Measurements from ENCODE around the gene TSPAN9. TPM values are rescaled to one million over a fixed set of nuclear protein-coding genes. Genes with fewer than 3 reads are reported as not detected.

Gene TSPAN9
- total RNA-seq, 1 experiment from 2014 or later, result 35.5 TPM

DNA sequence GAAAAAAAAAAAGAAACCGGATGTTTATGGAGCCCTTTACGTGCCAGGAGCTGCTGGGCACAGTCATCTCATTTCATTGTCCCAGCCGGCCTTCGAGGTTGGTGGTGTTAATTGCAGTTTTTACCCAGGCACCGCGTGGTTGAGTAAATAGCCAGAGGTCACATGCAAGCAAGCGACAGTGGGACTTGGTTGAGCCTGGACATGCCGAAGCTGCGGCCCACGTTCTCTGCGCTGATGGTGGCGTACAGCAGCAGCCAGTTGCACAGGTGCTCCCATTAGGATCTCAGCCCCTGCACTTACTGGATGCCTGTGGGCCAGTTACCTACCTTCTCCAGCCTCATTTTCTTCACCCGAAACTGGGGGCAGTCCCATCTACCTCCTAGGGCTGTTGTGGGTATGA lies 54.0 kb downstream of the TSPAN9 start:
- Histone ChIP-seq H3K27ac (ENCODE audit: low read depth, low read length, poor library complexity, severe bottlenecking) (no peak overlapping the region), H3K36me3 (ENCODE audit: insufficient read depth, low read length, poor library complexity, severe bottlenecking) (no peaks in the 10 kb centered on the region), H3K27me3 (replicated peaks; ENCODE audit: insufficient read depth, low read depth, low read length, poor library complexity) (no peaks in the 10 kb centered on the region), H3K4me3 (ENCODE audit: low read depth, low read length, poor library complexity, severe bottlenecking) (no peak overlapping the region), H3K4me1 (ENCODE audit: insufficient read depth, low read length, poor library complexity, severe bottlenecking) (peaks cover 13% of the 10 kb centered on the region), H3K9me3 (ENCODE audit: low read depth, low read length, poor library complexity, severe bottlenecking) (no peaks in the 10 kb centered on the region)
- POLR2A ChIA-PET (ENCODE audit: low non-redundant PET), result no interaction called here
- intact Hi-C loops (cut with micrococcal nuclease; ENCODE audit: unreplicated experiment), result no loop called here
- CTCF ChIA-PET, result interaction anchor here (0.6 kb wide), 1 partner anchor 145 kb away, joined by 3 read pairs; no protein-coding TSS in a partner anchor
- DNase-seq (ENCODE audit: low spot score), result no peak
- TF ChIP-seq EZH2 (IDR thresholded peaks at IDR 0.05; ENCODE audit: borderline replicate concordance, low read depth, low read length, poor library complexity, severe bottlenecking), result no peak
- TF ChIP-seq, protein P1, sequence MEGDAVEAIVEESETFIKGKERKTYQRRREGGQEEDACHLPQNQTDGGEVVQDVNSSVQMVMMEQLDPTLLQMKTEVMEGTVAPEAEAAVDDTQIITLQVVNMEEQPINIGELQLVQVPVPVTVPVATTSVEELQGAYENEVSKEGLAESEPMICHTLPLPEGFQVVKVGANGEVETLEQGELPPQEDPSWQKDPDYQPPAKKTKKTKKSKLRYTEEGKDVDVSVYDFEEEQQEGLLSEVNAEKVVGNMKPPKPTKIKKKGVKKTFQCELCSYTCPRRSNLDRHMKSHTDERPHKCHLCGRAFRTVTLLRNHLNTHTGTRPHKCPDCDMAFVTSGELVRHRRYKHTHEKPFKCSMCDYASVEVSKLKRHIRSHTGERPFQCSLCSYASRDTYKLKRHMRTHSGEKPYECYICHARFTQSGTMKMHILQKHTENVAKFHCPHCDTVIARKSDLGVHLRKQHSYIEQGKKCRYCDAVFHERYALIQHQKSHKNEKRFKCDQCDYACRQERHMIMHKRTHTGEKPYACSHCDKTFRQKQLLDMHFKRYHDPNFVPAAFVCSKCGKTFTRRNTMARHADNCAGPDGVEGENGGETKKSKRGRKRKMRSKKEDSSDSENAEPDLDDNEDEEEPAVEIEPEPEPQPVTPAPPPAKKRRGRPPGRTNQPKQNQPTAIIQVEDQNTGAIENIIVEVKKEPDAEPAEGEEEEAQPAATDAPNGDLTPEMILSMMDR (conservative IDR thresholded peaks at IDR 0.05; ENCODE audit: low read depth, low read length), result no peak
- no TSS peak for BruUV-seq (replicated peaks)

DNA sequence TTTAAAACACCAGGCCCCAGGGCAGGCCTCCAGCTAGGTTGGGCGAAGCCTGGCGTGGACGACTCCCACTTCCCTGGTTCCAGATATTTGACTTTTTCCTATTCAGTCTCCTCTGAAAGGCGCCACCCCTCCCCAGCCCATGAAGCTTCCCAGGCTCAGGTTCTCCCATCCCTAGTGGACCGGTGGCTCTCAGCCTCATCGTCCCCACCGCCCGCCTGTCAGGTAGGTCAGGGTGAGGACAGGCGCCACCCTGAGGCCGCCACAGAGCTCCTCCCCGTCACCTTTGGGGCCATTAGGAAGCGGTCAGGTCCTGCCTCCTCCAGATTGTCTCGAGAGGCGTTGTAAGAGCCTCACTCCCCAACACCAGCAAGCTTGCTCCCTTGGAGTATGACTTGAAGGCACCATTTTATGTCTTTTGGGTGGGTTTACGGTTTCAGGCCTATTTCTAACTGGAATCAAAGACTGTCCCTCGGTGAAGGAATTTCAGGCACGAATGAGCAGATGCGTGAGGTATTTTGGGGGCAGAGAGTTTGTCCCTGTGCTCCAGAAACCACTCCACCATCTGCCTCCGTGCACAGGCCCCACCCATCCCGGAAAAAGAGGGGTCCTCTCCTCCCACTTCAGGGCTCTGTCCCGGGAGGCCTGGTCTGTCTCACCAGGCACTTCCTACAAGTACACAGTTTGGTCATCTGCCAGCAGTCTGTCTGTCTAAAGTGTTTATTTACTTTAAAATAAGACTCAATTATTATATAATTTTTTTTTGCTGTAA lies 55.6 kb downstream of the TSPAN9 start:
- Histone ChIP-seq H3K27ac (ENCODE audit: low read depth, low read length, poor library complexity, severe bottlenecking) (peak overlapping the region; percentile 37), H3K36me3 (ENCODE audit: insufficient read depth, low read length, poor library complexity, severe bottlenecking) (no peaks in the 10 kb centered on the region), H3K4me3 (ENCODE audit: low read depth, low read length, poor library complexity, severe bottlenecking) (no peak overlapping the region), H3K4me1 (ENCODE audit: insufficient read depth, low read length, poor library complexity, severe bottlenecking) (peaks cover 26% of the 10 kb centered on the region), H3K27me3 (replicated peaks; ENCODE audit: insufficient read depth, low read depth, low read length, poor library complexity) (no peaks in the 10 kb centered on the region), H3K9me3 (ENCODE audit: low read depth, low read length, poor library complexity, severe bottlenecking) (no peaks in the 10 kb centered on the region)
- ChIA-PET POLR2A (ENCODE audit: low non-redundant PET) (no interaction called here), CTCF (no interaction called here)
- intact Hi-C loops (cut with micrococcal nuclease; ENCODE audit: unreplicated experiment), result no loop called here
- BruUV-seq (replicated peaks), result no TSS peak
- TF ChIP-seq, protein P1 (conservative IDR thresholded peaks at IDR 0.05; ENCODE audit: low read depth, low read length), result no peak
- no peak for TF ChIP-seq EZH2 (IDR thresholded peaks at IDR 0.05; ENCODE audit: borderline replicate concordance, low read depth, low read length, poor library complexity, severe bottlenecking)
- DNase-seq (ENCODE audit: low spot score), result no peak

DNA sequence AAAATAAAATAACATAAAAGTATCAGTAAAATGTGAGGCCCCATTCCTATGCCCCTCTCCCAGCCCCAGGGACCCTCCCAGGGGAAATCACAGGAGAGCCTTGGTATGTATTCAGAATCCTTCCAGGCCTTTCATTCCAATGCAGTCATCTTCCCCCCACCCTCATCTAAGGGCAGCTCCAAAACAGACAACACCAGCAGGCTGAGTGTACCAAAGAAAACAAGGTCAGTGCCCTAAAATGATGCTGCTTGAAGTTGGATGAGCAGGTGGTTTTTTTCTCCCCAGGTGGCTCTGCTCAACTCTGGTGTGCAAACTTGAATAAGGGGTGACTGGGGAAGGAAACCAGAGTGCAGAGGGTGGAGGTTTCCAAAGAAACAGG lies 56.2 kb downstream of the TSPAN9 start:
- intact Hi-C loops (cut with micrococcal nuclease; ENCODE audit: unreplicated experiment), result no loop called here
- no peak overlapping the region for H3K4me3 ChIP-seq (ENCODE audit: low read depth, low read length, poor library complexity, severe bottlenecking)
- CTCF ChIA-PET, result no interaction called here
- no peaks in the 10 kb centered on the region for H3K36me3 ChIP-seq (ENCODE audit: insufficient read depth, low read length, poor library complexity, severe bottlenecking)
- DNase-seq (ENCODE audit: low spot score), result no peak
- POLR2A ChIA-PET (ENCODE audit: low non-redundant PET), result no interaction called here
- no TSS peak for BruUV-seq (replicated peaks)
- H3K4me1 ChIP-seq (ENCODE audit: insufficient read depth, low read length, poor library complexity, severe bottlenecking), result peaks cover 32% of the 10 kb centered on the region
- no peak for TF ChIP-seq EZH2 (IDR thresholded peaks at IDR 0.05; ENCODE audit: borderline replicate concordance, low read depth, low read length, poor library complexity, severe bottlenecking)
- TF ChIP-seq, protein P1 (conservative IDR thresholded peaks at IDR 0.05; ENCODE audit: low read depth, low read length), result no peak
- no peak overlapping the region for H3K27ac ChIP-seq (ENCODE audit: low read depth, low read length, poor library complexity, severe bottlenecking)
- no peaks in the 10 kb centered on the region for H3K9me3 ChIP-seq (ENCODE audit: low read depth, low read length, poor library complexity, severe bottlenecking)
- no peaks in the 10 kb centered on the region for H3K27me3 ChIP-seq (replicated peaks; ENCODE audit: insufficient read depth, low read depth, low read length, poor library complexity)
